NCI-H69 (cell line): ENCODE measurements around the gene ASB8.
"Not testable (repeated sequence)": the region's sequence is repeated elsewhere in the genome, so short reads cannot be mapped to it uniquely, and the experiment has no call there.

Experiments
- DNase-seq: peaks from one replicate; lab custom pipeline; 2025; lab: John Stamatoyannopoulos, UW

The ASB8 gene

DNA sequence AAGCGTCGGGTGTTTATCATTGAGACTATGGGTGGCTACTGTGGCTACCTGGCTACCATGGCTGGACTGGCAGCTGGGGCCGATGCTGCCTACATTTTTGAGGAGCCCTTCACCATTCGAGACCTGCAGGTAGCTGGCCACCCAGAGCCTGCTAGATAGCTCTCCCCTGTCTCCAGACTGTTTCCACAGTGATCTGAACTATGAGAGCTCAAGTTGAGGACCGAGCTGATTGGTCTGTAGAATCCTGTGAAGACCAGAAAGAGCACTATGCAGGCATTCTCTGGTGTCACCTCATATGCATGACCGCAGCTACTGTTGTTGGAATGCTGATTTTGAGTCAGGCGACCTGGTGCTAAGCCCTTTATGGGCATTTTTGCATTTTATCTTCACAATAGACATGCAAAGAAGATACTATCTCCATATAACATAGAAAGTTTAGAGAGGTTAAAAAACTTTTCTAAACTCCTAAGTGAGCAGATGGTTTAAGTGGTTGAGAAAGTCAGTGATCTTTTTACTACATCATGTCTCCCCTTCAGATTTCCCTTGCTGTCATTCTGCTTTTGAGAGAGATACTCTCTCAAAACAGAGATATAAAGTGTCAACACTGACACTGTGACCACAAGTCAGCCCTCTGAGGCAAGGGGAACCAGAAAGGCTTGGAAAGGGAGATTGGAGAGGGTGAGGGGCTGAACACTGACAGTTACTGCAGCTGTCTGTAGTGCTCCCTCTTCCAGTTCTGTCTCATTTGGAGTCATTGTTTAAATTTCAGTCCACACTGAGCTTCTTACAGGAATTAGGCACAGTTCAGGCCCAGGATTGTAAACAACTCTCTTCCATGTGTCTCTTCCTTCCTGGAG lies 14.3 kb downstream of the ASB8 start:
- no peak for DNase-seq

DNA sequence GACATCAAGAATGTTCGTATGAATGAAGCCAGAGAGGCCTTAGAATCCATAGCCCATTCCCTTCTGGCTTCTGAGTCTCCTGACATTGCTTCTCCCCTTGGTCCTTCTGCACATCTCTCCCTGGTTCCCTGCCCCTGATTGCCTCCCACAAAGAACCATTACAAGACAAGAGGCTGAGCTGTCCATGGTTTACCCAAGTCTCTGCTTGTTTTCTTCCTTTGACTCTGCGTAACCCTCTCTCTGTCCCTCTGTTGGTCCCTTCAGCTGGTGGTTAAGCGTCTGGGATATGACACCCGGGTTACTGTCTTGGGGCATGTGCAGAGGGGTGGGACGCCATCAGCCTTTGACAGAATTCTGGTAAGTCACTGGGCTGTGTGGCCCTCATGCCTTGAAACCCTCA lies 22.3 kb downstream of the ASB8 start:
- DNase-seq: no peak

- no peak for DNase-seq
Observed at GRCh38 chr12:48132826-48133225, 24.5 kb downstream of the ASB8 start.

DNA sequence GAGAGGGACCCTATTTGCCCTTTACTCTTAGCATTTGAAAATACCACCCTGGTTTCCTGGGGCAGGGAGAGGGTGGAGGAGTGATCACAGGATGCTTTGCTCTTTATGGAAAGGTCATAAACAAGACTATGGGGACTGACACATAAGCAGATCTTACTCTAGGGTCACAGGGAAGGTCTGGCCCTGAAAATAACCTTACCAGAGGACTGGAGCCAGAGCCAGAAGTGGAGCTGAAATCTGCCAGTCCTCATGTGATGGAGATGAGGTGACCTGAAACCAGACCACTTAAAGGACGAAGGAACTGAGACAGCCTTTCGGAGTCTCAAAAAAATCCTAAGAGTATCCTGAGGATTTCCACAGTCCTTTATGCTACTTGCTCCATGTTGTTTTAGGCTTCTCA lies 25.8 kb downstream of the ASB8 start:
- DNase-seq: no peak

DNA sequence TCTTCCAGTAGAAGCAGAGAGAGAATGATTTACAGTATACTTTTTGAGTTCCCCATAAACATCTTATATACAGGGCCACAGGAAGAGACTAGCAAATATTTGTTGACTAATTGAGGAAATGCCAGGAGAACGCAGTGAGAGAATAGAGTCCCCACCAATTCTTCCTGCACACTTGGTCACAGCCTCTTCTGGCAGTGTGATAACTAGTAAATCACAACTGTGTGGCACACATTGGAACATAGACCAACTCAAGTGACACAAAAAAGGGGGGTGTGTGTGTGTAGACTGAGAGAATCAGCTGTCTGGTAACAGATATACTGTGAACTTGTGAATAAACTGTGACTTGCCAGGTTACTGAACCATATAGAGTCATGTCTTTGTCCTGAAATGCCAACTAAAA lies 27.9 kb downstream of the ASB8 start:
- no peak for DNase-seq

DNA sequence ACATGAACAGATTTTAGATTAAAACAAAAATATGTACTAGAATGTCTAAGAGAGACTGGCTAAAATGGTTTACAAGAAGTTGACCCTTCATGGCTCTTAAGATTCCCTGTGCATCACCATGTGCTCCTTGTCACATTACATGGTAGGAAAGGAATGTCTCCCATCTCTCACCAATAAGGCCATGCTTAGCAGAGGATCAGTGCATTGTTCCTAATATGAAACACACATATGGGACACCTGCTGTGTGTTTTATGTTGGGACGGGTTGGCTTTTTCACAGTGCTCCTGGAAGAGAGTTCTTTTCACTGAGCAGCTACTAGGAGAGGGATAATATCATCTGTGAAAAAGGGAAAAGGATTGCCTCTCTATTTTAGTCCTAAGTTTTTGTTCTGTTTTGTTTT lies 28.5 kb downstream of the ASB8 start:
- DNase-seq: no peak

DNA sequence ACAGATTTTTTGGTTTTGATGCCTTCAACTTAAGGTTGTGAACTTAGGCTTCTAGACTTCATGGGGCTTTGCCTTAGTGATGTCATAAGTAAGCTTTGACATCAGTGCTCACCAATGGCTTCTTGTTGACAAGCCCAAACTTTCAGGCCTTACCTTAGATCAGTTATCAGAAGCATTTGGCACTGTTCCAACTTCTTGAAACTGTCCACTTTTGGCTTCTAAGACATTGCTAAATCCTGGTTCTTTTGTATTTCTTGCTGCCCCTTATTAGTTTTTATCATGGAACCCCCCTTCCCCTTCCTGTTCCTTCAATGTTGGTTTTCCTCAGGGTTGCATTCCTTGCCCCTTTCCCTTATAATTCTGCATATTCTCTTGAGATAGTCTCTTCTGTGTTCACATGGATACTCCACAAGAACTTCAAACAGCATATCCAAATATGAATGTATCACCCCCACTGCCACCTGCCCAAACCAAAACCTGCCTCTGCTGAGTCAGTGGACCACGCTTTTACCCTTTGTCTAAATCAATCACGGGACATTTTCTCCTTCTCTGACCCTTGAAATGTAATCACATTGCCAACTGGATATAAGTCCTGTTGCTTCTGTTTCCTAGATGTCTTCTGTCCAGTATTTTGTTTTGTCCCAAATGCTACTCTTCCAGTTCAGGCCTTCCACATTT lies 30.2 kb downstream of the ASB8 start:
- peak; percentile 10 for DNase-seq

DNA sequence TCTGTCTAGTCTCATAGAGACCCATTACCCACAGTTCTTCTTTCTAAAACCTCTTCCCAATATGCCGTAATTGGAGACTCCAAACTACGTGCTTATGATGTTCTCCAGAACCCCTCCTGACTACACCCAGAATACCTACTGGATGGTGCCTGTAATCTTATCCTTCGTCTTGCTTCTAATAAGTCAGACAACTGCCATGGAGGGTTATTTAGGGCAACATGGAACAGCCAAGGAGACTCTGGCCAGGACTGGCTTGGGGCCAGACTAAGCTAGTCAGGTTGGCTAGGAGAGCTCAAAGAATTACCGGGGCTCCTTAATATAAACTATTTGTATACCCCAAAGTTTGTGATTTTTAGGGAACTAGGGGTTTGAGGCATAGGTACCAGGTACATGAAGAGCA lies 31.3 kb downstream of the ASB8 start:
- no peak for DNase-seq

DNA sequence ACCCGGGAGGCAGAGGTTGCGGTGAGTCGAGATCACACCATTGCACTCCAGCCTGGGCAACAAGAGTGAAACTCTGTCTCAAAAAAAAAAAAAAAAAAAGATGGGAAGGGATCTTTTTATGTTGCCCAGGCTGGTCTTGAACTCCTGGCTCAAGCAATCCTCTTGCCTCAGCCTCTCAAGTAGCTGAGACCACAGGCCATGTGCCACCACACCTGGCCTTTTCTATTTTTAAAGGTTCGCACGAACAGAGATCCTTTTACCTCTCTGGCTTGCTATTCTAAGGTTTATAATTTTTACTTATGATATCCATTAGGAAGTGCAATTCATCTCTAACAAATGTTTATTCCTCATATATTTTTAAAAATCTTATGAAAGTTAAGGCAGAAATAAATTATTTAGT lies 31.8 kb downstream of the ASB8 start:
- DNase-seq: not testable (repeated sequence)

GRCh38 chr12:48123169-48123568 lies 34.1 kb downstream of the ASB8 start:
- DNase-seq: no peak

- DNase-seq: peak; percentile 29
Observed at GRCh38 chr12:48122065-48122834, 35.1 kb downstream of the ASB8 start.

- DNase-seq: peak; percentile 74
Observed at GRCh38 chr12:48121522-48121921, 35.8 kb downstream of the ASB8 start.

- peak; percentile 60 for DNase-seq
Observed at GRCh38 chr12:48119834-48120195, 37.5 kb downstream of the ASB8 start.

GRCh38 chr12:48119078-48119833 lies 38.1 kb downstream of the ASB8 start, which contains the start of gene PFKM:
TSS of gene PFKM (plus strand) at chr12:48119364. CDS start at chr12:48122775, 3,411 bp downstream.
- peak; percentile 96 for DNase-seq

- peak; percentile 40 for DNase-seq
Observed at GRCh38 chr12:48118284-48118871, 38.9 kb downstream of the ASB8 start.

- DNase-seq: no peak
Observed at GRCh38 chr12:48115957-48116356, 41.4 kb downstream of the ASB8 start.

DNA sequence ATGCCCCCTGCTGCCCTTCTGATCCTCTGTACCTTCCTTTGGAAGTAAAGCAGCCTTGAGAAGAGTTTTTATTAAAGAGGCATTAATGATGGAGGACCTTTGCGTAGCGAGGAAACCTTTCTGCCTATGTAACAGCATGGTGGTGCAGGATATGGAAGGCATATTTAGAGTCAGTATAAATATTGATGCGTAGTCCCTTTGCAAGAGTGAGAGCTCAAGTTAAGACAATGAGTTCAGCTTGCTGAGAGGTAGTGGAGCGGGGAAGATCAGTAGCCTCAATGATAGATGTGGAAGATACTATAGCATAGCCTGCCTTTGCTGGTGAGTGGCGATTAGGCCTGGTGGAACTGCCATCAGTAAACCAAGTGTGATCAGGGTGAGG lies 46.0 kb downstream of the ASB8 start:
- not testable (repeated sequence) for DNase-seq

DNA sequence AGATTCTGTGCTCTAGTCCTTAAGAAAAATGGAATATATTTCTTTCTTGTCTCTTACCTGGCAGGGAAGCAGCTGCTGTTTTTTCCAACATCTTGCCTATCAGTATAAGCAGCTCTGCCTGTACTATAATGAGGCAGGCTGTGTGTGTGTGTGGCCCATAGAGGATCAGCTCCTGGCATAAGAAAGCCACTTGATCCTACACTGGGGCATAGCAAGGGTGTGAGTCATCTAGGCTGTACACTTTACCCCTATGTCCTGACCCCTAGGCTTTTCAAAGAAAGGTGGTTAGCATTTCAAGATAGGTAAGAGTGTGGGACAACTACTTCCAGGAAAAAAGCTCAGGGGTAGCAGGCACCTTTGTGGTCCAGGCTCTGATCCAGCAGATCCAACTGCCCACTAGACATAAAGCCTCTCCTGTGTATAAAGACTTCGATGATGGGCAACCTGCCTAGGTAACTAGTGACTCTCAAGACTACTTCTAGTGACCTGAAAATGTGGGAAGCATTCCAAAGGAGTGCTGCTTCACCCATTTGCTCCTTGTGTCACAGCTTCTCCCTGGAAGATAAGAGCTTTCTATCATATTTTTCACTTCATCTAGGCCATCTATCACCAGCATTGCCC lies 46.5 kb downstream of the ASB8 start:
- DNase-seq: no peak

DNA sequence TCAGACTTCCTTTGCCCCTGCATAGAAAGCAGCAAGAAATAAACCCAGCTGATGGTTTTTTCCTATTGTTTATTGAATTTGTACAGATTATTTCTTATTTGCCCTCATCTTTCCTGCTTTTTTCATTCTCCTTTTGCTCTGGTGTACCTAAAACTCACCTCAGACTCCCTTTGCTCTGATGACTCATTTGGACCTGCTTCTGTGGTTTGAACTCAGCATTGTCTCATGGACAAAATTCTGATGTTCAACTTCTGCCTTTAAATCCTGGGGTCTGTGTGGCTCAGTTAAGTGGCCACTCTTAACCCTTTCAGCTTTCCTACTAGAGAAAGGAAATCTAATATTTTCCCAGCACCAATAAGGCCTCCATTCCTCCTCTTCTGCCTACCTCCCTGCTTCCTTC lies 47.9 kb downstream of the ASB8 start:
- DNase-seq: no peak

DNA sequence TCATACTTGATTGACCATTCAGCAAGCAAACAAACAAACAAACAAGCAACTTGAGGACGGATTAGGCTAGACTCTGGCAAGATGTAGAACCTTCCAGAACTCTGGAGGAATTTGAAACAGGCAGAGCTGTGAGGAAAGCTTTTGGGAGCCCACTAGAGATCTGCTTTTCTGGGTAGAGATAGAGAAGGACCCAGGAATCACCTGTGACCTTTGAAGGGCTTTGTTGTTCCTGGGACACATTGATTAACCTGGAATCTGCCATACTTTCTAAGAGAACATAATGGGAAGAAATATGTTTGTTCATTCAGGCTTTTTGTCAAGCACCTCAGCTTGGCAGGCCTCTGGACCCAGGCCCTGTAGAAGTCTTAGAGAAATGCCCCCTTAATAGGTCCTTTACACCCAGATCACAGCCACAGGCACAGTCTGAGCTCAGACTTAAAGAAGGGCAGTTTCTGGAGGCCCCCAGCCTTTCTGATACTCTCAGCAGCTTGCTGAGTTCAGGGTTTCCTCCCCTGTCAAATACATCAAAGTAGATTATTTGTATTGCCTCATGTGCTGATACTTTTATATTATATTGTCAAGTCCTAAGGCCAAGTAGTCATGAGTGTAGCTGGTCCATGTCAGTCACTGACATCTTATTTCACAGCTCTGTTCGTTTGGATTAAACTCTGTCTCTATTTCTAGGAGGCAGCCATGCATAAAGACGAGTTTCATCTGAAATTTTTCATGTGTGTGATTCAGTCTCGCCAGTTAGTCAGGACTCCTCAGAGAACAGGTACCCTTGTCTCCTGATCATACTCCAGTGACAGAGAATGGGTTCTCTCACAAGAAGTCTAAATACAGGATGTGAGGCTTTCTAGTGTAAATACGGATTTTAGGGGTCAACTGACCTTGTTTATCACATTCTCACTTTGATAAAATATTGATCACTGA lies 50.4 kb downstream of the ASB8 start:
- DNase-seq: no peak
